ENCODE data around the gene TMEM81. TPM values are rescaled to one million over a fixed set of nuclear protein-coding genes. Genes with fewer than 3 reads are reported as not detected.

The TMEM81 gene
- total RNA-seq, 1 donor from 2014 or later: 3.5 TPM

GRCh38 chr1:205095422-205095821 is 11.2 kb upstream of the TMEM81 start:
- H3K27me3 ChIP-seq: no peaks in the 10 kb centered on the region
- ATAC-seq (no peak), DNase-seq (no peak)
- peaks cover 95% of the 10 kb centered on the region for H3K36me3 ChIP-seq
- H3K4me3 ChIP-seq: no peak overlapping the region
- intact Hi-C loops (cut with DNase I): no loop called here
- H3K4me1 ChIP-seq: no peaks in the 10 kb centered on the region
- H3K9me3 ChIP-seq: no peaks in the 10 kb centered on the region
- no peak for TF ChIP-seq CTCF (IDR thresholded peaks at IDR 0.05)
- H3K27ac ChIP-seq: no peak overlapping the region

- Histone ChIP-seq H3K4me3 (no peak overlapping the region), H3K27me3 (no peaks in the 10 kb centered on the region), H3K27ac (no peak overlapping the region), H3K4me1 (no peaks in the 10 kb centered on the region), H3K36me3 (peaks cover 94% of the 10 kb centered on the region), H3K9me3 (no peaks in the 10 kb centered on the region)
- ATAC-seq: no peak
- DNase-seq: no peak
- intact Hi-C loops (cut with DNase I): no loop called here
- TF ChIP-seq CTCF (IDR thresholded peaks at IDR 0.05): no peak
Observed at GRCh38 chr1:205091043-205091740, 6.9 kb upstream of the TMEM81 start.

GRCh38 chr1:205088341-205088740 is 4.1 kb upstream of the TMEM81 start:
- peaks cover 86% of the 10 kb centered on the region for H3K36me3 ChIP-seq
- no peaks in the 10 kb centered on the region for H3K27me3 ChIP-seq
- TF ChIP-seq CTCF (IDR thresholded peaks at IDR 0.05): no peak
- ATAC-seq (no peak), DNase-seq (no peak)
- H3K9me3 ChIP-seq: no peaks in the 10 kb centered on the region
- no peaks in the 10 kb centered on the region for H3K4me1 ChIP-seq
- H3K4me3 ChIP-seq: no peak overlapping the region
- no peak overlapping the region for H3K27ac ChIP-seq
- intact Hi-C loops (cut with DNase I): no loop called here

GRCh38 chr1:205082431-205082830 is 1.8 kb downstream of the TMEM81 start:
- H3K9me3 ChIP-seq: no peaks in the 10 kb centered on the region
- peaks cover 32% of the 10 kb centered on the region for H3K36me3 ChIP-seq
- no peak for TF ChIP-seq CTCF (IDR thresholded peaks at IDR 0.05)
- ATAC-seq (no peak), DNase-seq (no peak)
- no peaks in the 10 kb centered on the region for H3K4me1 ChIP-seq
- H3K4me3 ChIP-seq: no peak overlapping the region
- intact Hi-C loops (cut with DNase I): no loop called here
- no peak overlapping the region for H3K27ac ChIP-seq
- no peaks in the 10 kb centered on the region for H3K27me3 ChIP-seq

- Histone ChIP-seq H3K27ac (no peak overlapping the region), H3K27me3 (no peaks in the 10 kb centered on the region), H3K36me3 (no peaks in the 10 kb centered on the region), H3K4me3 (no peak overlapping the region), H3K9me3 (no peaks in the 10 kb centered on the region), H3K4me1 (no peaks in the 10 kb centered on the region)
- no peak for TF ChIP-seq CTCF (IDR thresholded peaks at IDR 0.05)
- ATAC-seq (no peak), DNase-seq (no peak)
- intact Hi-C loops (cut with DNase I): no loop called here
Observed at GRCh38 chr1:205077934-205078311, 6.3 kb downstream of the TMEM81 start.

Measured in upper lobe of right lung (tissue), 1 donor.